ENCODE results near the gene NARS2.

Gene NARS2

GRCh38 chr11:78424334-78425270, 150.1 kb downstream of the NARS2 start:
- peak; percentile 19 to 49 for DNase-seq
- TF ChIP-seq POLR2A (IDR thresholded peaks at IDR 0.05; ENCODE audit: low read length) (no peak), GATA1 (IDR thresholded peaks at IDR 0.05; ENCODE audit: low read depth, low read length) (no peak)

- no peak for TF ChIP-seq POLR2A (IDR thresholded peaks at IDR 0.05; ENCODE audit: low read length)
- TF ChIP-seq GATA1 (IDR thresholded peaks at IDR 0.05; ENCODE audit: low read depth, low read length): no peak
- no peak for DNase-seq
Observed at GRCh38 chr11:78423241-78423640, 151.4 kb downstream of the NARS2 start.

GRCh38 chr11:78420796-78421209, 153.9 kb downstream of the NARS2 start:
- TF ChIP-seq POLR2A (IDR thresholded peaks at IDR 0.05; ENCODE audit: low read length) (no peak), GATA1 (IDR thresholded peaks at IDR 0.05; ENCODE audit: low read depth, low read length) (no peak)
- no peak for DNase-seq

GRCh38 chr11:78420255-78420764, 154.4 kb downstream of the NARS2 start:
- TF ChIP-seq GATA1 (IDR thresholded peaks at IDR 0.05; ENCODE audit: low read depth, low read length) (no peak), POLR2A (IDR thresholded peaks at IDR 0.05; ENCODE audit: low read length) (no peak)
- peak; percentile 24 to 56 for DNase-seq

GRCh38 chr11:78419327-78419726, 155.3 kb downstream of the NARS2 start:
- peak in 1 of 2 experiments; percentile 21 for DNase-seq
- TF ChIP-seq POLR2A (IDR thresholded peaks at IDR 0.05; ENCODE audit: low read length) (no peak), GATA1 (IDR thresholded peaks at IDR 0.05; ENCODE audit: low read depth, low read length) (no peak)

GRCh38 chr11:78418584-78419211, 156.0 kb downstream of the NARS2 start:
- TF ChIP-seq GATA1 (IDR thresholded peaks at IDR 0.05; ENCODE audit: low read depth, low read length) (no peak), POLR2A (IDR thresholded peaks at IDR 0.05; ENCODE audit: low read length) (no peak)
- DNase-seq: no peak

GRCh38 chr11:78417888-78418583, 156.6 kb downstream of the NARS2 start:
- DNase-seq: peak; percentile 81 to 87
- TF ChIP-seq GATA1 (IDR thresholded peaks at IDR 0.05; ENCODE audit: low read depth, low read length): no peak
- TF ChIP-seq POLR2A (IDR thresholded peaks at IDR 0.05; ENCODE audit: low read length): peak; percentile 59

GRCh38 chr11:78417175-78417887, 157.3 kb downstream of the NARS2 start, which contains the start of gene GAB2:
Gene GAB2 (minus strand): TSS chr11:78417820. CDS start chr11:78417720, 100 bp downstream.
- DNase-seq: no peak
- no peak for TF ChIP-seq GATA1 (IDR thresholded peaks at IDR 0.05; ENCODE audit: low read depth, low read length)
- TF ChIP-seq POLR2A (IDR thresholded peaks at IDR 0.05; ENCODE audit: low read length): no peak

- peak; percentile 81 to 87 for DNase-seq
- TF ChIP-seq GATA1 (IDR thresholded peaks at IDR 0.05; ENCODE audit: low read depth, low read length) (no peak), POLR2A (IDR thresholded peaks at IDR 0.05; ENCODE audit: low read length) (peak; percentile 64)
Observed at GRCh38 chr11:78416285-78417174, 158.1 kb downstream of the NARS2 start.

- TF ChIP-seq POLR2A (IDR thresholded peaks at IDR 0.05; ENCODE audit: low read length): no peak
- no peak for TF ChIP-seq GATA1 (IDR thresholded peaks at IDR 0.05; ENCODE audit: low read depth, low read length)
- no peak for DNase-seq
Observed at GRCh38 chr11:78415338-78415737, 159.3 kb downstream of the NARS2 start.

GRCh38 chr11:78414321-78415051, 160.2 kb downstream of the NARS2 start:
- TF ChIP-seq GATA1 (IDR thresholded peaks at IDR 0.05; ENCODE audit: low read depth, low read length) (no peak), POLR2A (IDR thresholded peaks at IDR 0.05; ENCODE audit: low read length) (no peak)
- DNase-seq: peak; percentile 15 to 25

- TF ChIP-seq GATA1 (IDR thresholded peaks at IDR 0.05; ENCODE audit: low read depth, low read length) (no peak), POLR2A (IDR thresholded peaks at IDR 0.05; ENCODE audit: low read length) (no peak)
- no peak for DNase-seq
Observed at GRCh38 chr11:78408619-78409018, 166.0 kb downstream of the NARS2 start.
